COR-L47 (cell line): ENCODE measurements around the gene WDR11.
A peak's percentile ranks its signal among the peaks of the same experiment; 100 is the strongest.

Experiments used
- DNase-seq: peaks from one replicate; lab custom pipeline; 2025; lab: John Stamatoyannopoulos, UW

The WDR11 gene

DNA sequence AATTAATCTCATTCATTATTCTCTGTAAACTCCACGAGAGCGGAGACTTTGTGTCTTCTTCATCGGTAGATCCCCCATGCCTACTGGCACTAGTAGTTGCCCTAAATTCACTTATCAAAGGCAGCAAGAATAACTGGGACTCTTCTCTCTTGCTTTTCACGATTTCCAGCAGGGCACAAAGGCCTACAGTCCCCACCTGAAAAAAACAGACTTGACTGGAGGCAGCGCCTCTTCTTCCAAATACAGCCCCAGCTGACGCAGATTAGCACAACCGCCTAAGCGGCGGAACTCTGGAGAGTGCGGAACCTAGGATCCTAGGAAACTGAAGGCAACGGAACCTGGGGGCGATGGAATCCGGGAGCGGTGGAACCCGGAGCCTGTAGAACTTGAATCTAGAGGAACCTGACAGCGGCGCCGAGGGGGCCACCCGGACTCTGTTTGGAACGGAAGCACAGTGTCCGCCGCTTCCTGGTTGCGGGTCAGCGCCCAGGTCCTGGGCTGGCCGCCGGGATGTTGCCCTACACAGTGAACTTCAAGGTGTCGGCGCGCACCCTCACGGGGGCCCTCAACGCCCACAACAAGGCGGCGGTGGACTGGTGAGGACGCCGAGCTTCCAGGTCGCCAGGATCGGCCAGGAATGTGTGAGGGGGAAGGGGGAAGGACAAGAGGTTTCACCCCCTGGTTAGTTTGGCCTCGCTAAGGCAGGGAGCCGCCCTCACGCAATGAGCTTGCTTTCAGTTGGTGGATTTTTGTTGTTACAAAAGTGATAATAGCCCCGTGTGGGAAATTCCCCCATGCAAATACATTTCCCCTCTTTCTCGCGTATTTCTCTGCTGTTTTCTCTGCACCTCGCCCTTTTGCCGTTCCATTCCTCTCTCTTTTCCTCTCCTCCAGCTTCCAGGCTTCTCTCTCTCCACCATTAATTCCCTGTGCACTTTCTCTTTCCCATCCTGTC lies at the start of gene WDR11:
Gene WDR11, plus strand, starts transcription at position 452 of the 955 bp plus-strand sequence. Its CDS starts 59 bp downstream, at position 511.
- peak; percentile 76 for DNase-seq

- DNase-seq = no peak
Observed at GRCh38 chr10:120802935-120803334, 48.2 kb upstream of the WDR11 start.

DNA sequence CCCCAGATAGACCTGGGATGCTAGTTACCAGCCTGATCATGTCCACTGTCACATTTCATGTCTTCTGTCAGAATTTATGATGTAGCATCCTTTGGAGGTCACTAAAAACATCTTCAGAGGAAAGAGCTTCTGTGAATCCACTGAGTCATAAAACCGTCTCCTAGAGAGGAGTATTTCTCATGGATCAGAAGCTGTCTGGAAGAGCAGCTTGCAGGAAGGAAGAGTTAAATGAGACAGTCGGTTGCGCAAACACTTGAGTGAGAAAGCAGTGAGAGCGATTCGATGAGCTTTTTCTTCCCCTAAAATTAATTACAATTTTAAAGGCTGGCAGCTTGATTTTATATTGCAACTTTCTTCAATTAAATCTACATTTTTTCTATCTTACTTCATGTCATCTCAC lies 47.2 kb upstream of the WDR11 start:
- DNase-seq = no peak

- no peak for DNase-seq
Observed at GRCh38 chr10:120805014-120805812, 45.9 kb upstream of the WDR11 start.

DNA sequence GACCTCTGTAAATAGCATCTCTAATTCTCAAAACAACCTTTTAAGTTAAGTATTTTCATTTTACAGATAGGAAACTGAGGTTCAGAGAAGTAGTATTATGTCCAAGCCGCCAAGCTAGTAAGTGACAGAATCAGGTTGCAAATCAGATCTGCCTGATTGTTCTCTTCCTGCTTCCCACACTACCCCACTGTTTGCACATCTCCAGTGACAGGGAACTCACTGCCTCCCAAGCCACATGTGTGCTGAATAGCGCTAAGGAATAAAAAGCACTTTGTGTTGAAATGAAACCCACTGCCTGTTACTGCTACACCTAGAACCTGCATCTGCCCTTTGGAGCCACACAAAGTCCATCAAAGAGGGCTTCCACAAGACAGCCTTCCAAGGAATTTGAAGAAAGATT lies 45.1 kb upstream of the WDR11 start:
- DNase-seq = no peak

GRCh38 chr10:120810298-120810697 lies 40.9 kb upstream of the WDR11 start:
- DNase-seq = peak; percentile 52

- DNase-seq = no peak
Observed at GRCh38 chr10:120813085-120813484, 38.1 kb upstream of the WDR11 start.

GRCh38 chr10:120818301-120818700 lies 32.9 kb upstream of the WDR11 start:
- DNase-seq = no peak

GRCh38 chr10:120819366-120819765 lies 31.8 kb upstream of the WDR11 start:
- DNase-seq = no peak

GRCh38 chr10:120823266-120823665 lies 27.9 kb upstream of the WDR11 start:
- DNase-seq = no peak

DNA sequence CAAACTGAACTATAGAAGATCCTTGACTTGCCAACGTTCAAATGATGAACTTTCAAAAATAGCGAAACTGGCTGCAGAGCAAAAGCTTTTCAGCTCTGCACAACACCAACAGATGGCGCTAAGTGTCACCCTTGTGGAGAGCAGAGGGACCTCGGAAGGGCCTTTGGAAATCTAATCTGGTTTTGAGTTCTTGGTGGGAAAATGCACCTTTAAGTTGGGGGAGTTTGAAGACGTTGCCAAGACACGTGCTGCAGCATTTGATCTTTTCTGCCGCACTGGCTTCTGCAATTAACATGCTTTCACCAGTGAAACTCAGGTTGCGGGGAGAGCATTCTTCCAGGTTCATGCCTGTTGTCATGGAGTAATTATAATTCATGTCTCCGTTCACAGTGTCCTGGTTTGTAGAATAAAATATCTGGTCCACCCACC lies 26.3 kb upstream of the WDR11 start:
- no peak for DNase-seq

DNA sequence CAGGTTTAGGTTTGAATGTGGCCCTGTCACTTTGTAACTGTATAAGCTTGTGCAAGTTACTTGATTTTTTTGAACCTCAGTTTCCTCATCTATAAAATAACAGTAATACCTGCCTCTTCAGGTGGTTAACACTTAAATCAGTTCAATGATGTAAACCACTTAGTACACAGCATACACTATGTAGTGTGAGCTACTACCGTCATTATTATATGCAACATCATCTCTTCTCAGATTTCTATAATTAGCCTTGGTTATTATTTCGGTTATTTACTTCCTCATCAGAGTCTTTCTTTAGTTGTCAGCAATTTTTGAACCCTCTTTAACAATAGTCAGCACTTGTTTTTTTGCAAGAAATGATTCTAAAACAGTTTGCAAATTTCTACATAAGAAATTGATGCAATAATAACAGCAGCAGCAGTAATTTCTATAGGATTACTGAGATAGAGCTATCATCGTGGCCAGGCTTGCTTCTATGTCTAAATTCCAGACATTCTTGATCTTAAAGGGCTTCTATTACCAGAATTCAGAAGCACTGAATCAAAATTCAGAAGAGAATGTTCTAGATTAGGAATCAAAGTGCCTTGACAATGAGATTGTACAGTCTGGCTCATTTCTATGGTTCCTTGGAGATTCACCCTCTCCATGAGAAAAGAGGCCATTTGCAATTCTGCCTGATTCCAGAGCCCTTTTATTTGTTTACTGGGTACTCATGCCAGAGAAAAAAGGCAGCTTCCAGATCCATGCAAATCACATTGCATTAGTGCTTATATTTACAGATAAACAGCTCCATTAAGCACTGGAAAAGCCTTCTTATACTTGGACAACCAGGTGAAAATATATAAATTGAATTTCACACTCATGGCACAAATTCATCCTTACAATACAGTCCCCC lies 25.0 kb upstream of the WDR11 start:
- no peak for DNase-seq

DNA sequence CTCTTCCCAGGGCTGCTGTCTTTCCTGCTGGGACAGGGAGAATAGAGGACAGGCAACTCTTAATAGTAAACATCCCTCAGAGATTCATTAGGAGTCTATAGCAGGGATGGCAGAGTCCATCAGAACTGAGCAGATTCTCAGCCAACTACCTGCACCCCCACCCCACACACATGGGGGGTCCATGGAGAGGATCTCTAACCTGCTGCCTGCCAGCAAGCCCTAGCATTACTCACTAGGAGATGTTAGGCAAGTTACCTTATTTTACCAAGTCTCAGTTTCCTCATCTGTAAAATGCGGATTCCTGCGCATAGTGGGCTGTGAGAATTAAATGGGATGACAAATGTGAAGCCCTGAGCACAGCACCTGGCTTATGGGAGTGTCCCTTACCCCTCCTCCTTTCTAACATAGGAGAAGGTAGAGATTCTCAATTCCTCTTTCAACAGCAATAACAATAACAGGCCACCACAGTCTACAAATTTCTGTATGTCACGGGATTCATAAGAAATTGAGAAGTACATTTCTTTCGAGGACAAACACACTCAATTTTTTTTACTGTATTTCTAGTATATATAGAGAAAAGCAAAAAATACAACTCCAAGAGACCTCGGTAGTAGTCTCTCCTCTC lies 23.8 kb upstream of the WDR11 start:
- no peak for DNase-seq

GRCh38 chr10:120828763-120829319 lies 22.3 kb upstream of the WDR11 start:
- DNase-seq = no peak

GRCh38 chr10:120832106-120832505 lies 19.1 kb upstream of the WDR11 start:
- no peak for DNase-seq

- no peak for DNase-seq
Observed at GRCh38 chr10:120833222-120833928, 17.8 kb upstream of the WDR11 start.

- no peak for DNase-seq
Observed at GRCh38 chr10:120835603-120836002, 15.6 kb upstream of the WDR11 start.

GRCh38 chr10:120838941-120839340 lies 12.2 kb upstream of the WDR11 start:
- no peak for DNase-seq

- DNase-seq = no peak
Observed at GRCh38 chr10:120841522-120842189, 9.5 kb upstream of the WDR11 start.

GRCh38 chr10:120854388-120854787 lies 3.2 kb downstream of the WDR11 start:
- no peak for DNase-seq
